GM10847 (cell line): ENCODE results near the gene METTL22.

Source experiments
- POLR2A ChIP-seq: IDR thresholded peaks from 2 replicates; pipeline ENCODE4 v1.6.1; 2011; ENCODE audit not compliant: insufficient read length; ENCODE audit errors: extremely low read depth

METTL22 gene

GRCh38 chr16:8588682-8589056 is 32.8 kb upstream of the METTL22 start:
- no peak for TF ChIP-seq POLR2A

GRCh38 chr16:8589057-8589899 is 32.2 kb upstream of the METTL22 start:
- TF ChIP-seq POLR2A, result no peak

GRCh38 chr16:8589900-8590688 is 31.4 kb upstream of the METTL22 start, which contains the start of gene TMEM114:
TMEM114 (minus strand) TSS chr16:8590511; CDS start chr16:8589838, 673 bp downstream.
- no peak for TF ChIP-seq POLR2A

- no peak for TF ChIP-seq POLR2A
Measured at GRCh38 chr16:8590811-8591210, 30.7 kb upstream of the METTL22 start.

GRCh38 chr16:8591451-8591850 is 30.0 kb upstream of the METTL22 start:
- no peak for TF ChIP-seq POLR2A

- no peak for TF ChIP-seq POLR2A
Measured at GRCh38 chr16:8594149-8594666, 27.3 kb upstream of the METTL22 start.

GRCh38 chr16:8595783-8596182 is 25.7 kb upstream of the METTL22 start:
- no peak for TF ChIP-seq POLR2A

GRCh38 chr16:8596581-8596980 is 24.9 kb upstream of the METTL22 start:
- no peak for TF ChIP-seq POLR2A

- no peak for TF ChIP-seq POLR2A
Measured at GRCh38 chr16:8600144-8600775, 21.2 kb upstream of the METTL22 start.

- TF ChIP-seq POLR2A, result no peak
Measured at GRCh38 chr16:8605554-8605953, 15.9 kb upstream of the METTL22 start.

- TF ChIP-seq POLR2A, result no peak
Measured at GRCh38 chr16:8607214-8607613, 14.3 kb upstream of the METTL22 start.

- TF ChIP-seq POLR2A, result no peak
Measured at GRCh38 chr16:8611122-8611521, 10.4 kb upstream of the METTL22 start.

GRCh38 chr16:8611886-8612600 is 9.5 kb upstream of the METTL22 start:
- TF ChIP-seq POLR2A, result no peak

GRCh38 chr16:8614435-8615029 is 7.0 kb upstream of the METTL22 start:
- TF ChIP-seq POLR2A, result no peak

GRCh38 chr16:8619671-8620370 is 1.7 kb upstream of the METTL22 start:
- TF ChIP-seq POLR2A, result no peak
